SK-N-SH treated with all-trans-retinoic acid at 6 μM for 48 hours (cell line): ENCODE results near the gene ACAP2.
A peak's percentile ranks its signal among the peaks of the same experiment; 100 is the strongest.
"Not testable (repeated sequence)": the region's sequence is repeated elsewhere in the genome, so short reads cannot be mapped to it uniquely, and the experiment has no call there.

Experiments
- ATAC-seq: fragments of 200-7000 bp; cut with Tn5 transposase; 3 replicates; pipeline ENCODE4 v1.9.1; 2020; ENCODE audit warnings: mild to moderate bottlenecking, moderate library complexity
- ARNTL ChIP-seq: fragments of 450-650 bp; formaldehyde crosslinking; IDR thresholded peaks from 2 replicates; pipeline ENCODE4 v1.5.0; 2020; ENCODE audit warnings: low read depth, mild to moderate bottlenecking, moderate library complexity, borderline replicate concordance
- CREB5 ChIP-seq: fragments of 250-450 bp; sonication (Bioruptor Pico); IDR thresholded peaks from 2 replicates; pipeline ENCODE4 v1.5.1; 2020; ENCODE audit warnings: low read depth, mild to moderate bottlenecking, moderate library complexity
- CSDC2 ChIP-seq: fragments of 250-450 bp; sonication (Bioruptor Pico); IDR thresholded peaks from 2 replicates; pipeline ENCODE4 v1.5.0; 2020; ENCODE audit warnings: mild to moderate bottlenecking, moderate library complexity
- ESRRG ChIP-seq: fragments of 250-450 bp; sonication (Bioruptor Pico); IDR thresholded peaks from 2 replicates; pipeline ENCODE4 v1.6.1; 2021; ENCODE audit warnings: mild to moderate bottlenecking
- GLIS3 ChIP-seq: fragments of 250-450 bp; sonication (Bioruptor Pico); IDR thresholded peaks from 2 replicates; pipeline ENCODE4 v1.5.0; 2020; ENCODE audit warnings: mild to moderate bottlenecking, moderate library complexity
- ISL1 ChIP-seq: fragments of 250-450 bp; sonication (Bioruptor Pico); IDR thresholded peaks from 2 replicates; pipeline ENCODE4 v2.1.2; 2022; ENCODE audit warnings: mild to moderate bottlenecking, moderate library complexity
- OSR1 ChIP-seq: fragments of 250-450 bp; sonication (Bioruptor Pico); IDR thresholded peaks from 2 replicates; pipeline ENCODE4 v1.8.0; 2022; ENCODE audit warnings: moderate library complexity, mild to moderate bottlenecking, inconsistent platforms
- PATZ1 ChIP-seq: fragments of 250-450 bp; sonication (Bioruptor Pico); IDR thresholded peaks from 2 replicates; pipeline ENCODE4 v1.8.0; 2020; ENCODE audit warnings: mild to moderate bottlenecking, moderate library complexity, borderline replicate concordance
- POU6F1 ChIP-seq: fragments of 250-450 bp; sonication (Bioruptor Pico); IDR thresholded peaks from 2 replicates; pipeline ENCODE4 v1.8.0; 2021; ENCODE audit warnings: low read depth, mild to moderate bottlenecking, moderate library complexity, borderline replicate concordance
- PPARA ChIP-seq: fragments of 250-450 bp; sonication (Bioruptor Pico); IDR thresholded peaks from 2 replicates; pipeline ENCODE4 v1.5.0; 2020; ENCODE audit warnings: mild to moderate bottlenecking, borderline replicate concordance
- RARB ChIP-seq: fragments of 250-450 bp; sonication (Bioruptor Pico); IDR thresholded peaks from 2 replicates; pipeline ENCODE4 v1.8.0; 2021; ENCODE audit warnings: mild to moderate bottlenecking, moderate library complexity
- SNAI2 ChIP-seq: fragments of 250-450 bp; sonication (Bioruptor Pico); IDR thresholded peaks from 2 replicates; pipeline ENCODE4 v1.5.0; 2020; ENCODE audit warnings: mild to moderate bottlenecking, moderate library complexity
- TCF4 ChIP-seq: fragments of 250-450 bp; sonication (Bioruptor Pico); IDR thresholded peaks from 2 replicates; pipeline ENCODE4 v1.8.0; 2021; ENCODE audit warnings: mild to moderate bottlenecking, moderate library complexity, borderline replicate concordance
- TSHZ2 ChIP-seq: fragments of 250-450 bp; sonication (Bioruptor Pico); IDR thresholded peaks from 2 replicates; pipeline ENCODE4 v1.5.0; 2020; ENCODE audit warnings: mild to moderate bottlenecking, moderate library complexity
- ZC3H10 ChIP-seq: fragments of 250-450 bp; sonication (Bioruptor Pico); IDR thresholded peaks from 2 replicates; pipeline ENCODE4 v1.5.1; 2021; ENCODE audit warnings: mild to moderate bottlenecking, moderate library complexity
- ZFP3 ChIP-seq: fragments of 250-450 bp; sonication (Bioruptor Pico); IDR thresholded peaks from 2 replicates; pipeline ENCODE4 v1.5.0; 2020; ENCODE audit warnings: mild to moderate bottlenecking, moderate library complexity
- ZFP30 ChIP-seq: fragments of 450-650 bp; formaldehyde crosslinking; IDR thresholded peaks from 2 replicates; pipeline ENCODE4 v1.5.0; 2022; ENCODE audit warnings: mild to moderate bottlenecking, moderate library complexity
- ZNF565 ChIP-seq: fragments of 450-650 bp; formaldehyde crosslinking; conservative IDR thresholded peaks from 2 replicates; pipeline ENCODE4 v1.5.0; 2020; ENCODE audit warnings: low read depth, mild to moderate bottlenecking, moderate library complexity
- ZNF8 ChIP-seq: fragments of 450-650 bp; formaldehyde crosslinking; IDR thresholded peaks from 2 replicates; pipeline ENCODE4 v1.5.0; 2020; ENCODE audit warnings: mild to moderate bottlenecking, moderate library complexity

ACAP2 gene

GRCh38 chr3:195403841-195404408 is 38.9 kb downstream of the ACAP2 start (continued):
- TF ChIP-seq POU6F1 (no peak), OSR1 (CRISPR knock-in tag) (no peak), GLIS3 (CRISPR knock-in tag) (no peak), SNAI2 (CRISPR knock-in tag) (no peak)
- TF ChIP-seq, all 23 proteins: peak for 0

- no peak for TF ChIP-seq ARNTL (CRISPR knock-in tag)
- TF ChIP-seq ZFP30 (CRISPR knock-in tag), result no peak
- no peak for TF ChIP-seq PATZ1 (CRISPR knock-in tag)
- TF ChIP-seq ZC3H10 (CRISPR knock-in tag), result no peak
- TF ChIP-seq TCF4 (CRISPR knock-in tag), result no peak
- TF ChIP-seq ISL1 (CRISPR knock-in tag), result no peak
- no peak for TF ChIP-seq TSHZ2
- TF ChIP-seq CSDC2 (CRISPR knock-in tag), result no peak
- TF ChIP-seq GLIS3 (CRISPR knock-in tag), result no peak
- no peak for TF ChIP-seq ZNF565 (CRISPR knock-in tag)
- no peak for TF ChIP-seq PPARA (CRISPR knock-in tag)
- TF ChIP-seq ZFP3, result no peak
- TF ChIP-seq SNAI2 (CRISPR knock-in tag), result no peak
- TF ChIP-seq ZNF8, result no peak
- TF ChIP-seq CREB5, result no peak
- ATAC-seq, result no peak
Measured at GRCh38 chr3:195403244-195403643, 39.6 kb downstream of the ACAP2 start.

- no peak for TF ChIP-seq ZFP30 (CRISPR knock-in tag)
- TF ChIP-seq OSR1 (CRISPR knock-in tag), result no peak
- TF ChIP-seq TSHZ2, result 0 out of 2 replicates have a peak, but pooled peaks have one; percentile 31
- TF ChIP-seq GLIS3 (CRISPR knock-in tag), result no peak
- TF ChIP-seq ISL1 (CRISPR knock-in tag), result peak; percentile 53
- TF ChIP-seq POU6F1, result no peak
- no peak for TF ChIP-seq ESRRG (CRISPR knock-in tag)
- no peak for TF ChIP-seq RARB (CRISPR knock-in tag)
- TF ChIP-seq ARNTL (CRISPR knock-in tag), result no peak
- ATAC-seq, result no peak
Measured at GRCh38 chr3:195401943-195402342, 40.9 kb downstream of the ACAP2 start.

- not testable (repeated sequence) for ATAC-seq
Measured at GRCh38 chr3:195398460-195398859, 44.4 kb downstream of the ACAP2 start.
